ENCODE measurements around the gene PPP4R2. TPM values are rescaled to one million over a fixed set of nuclear protein-coding genes. Genes with fewer than 3 reads are reported as not detected.

The PPP4R2 gene
- total and polyA plus RNA-seq, 2 donors (not counting 1 experiment from before 2014, with no cell fraction given), result 9.8 to 57.5 TPM

DNA sequence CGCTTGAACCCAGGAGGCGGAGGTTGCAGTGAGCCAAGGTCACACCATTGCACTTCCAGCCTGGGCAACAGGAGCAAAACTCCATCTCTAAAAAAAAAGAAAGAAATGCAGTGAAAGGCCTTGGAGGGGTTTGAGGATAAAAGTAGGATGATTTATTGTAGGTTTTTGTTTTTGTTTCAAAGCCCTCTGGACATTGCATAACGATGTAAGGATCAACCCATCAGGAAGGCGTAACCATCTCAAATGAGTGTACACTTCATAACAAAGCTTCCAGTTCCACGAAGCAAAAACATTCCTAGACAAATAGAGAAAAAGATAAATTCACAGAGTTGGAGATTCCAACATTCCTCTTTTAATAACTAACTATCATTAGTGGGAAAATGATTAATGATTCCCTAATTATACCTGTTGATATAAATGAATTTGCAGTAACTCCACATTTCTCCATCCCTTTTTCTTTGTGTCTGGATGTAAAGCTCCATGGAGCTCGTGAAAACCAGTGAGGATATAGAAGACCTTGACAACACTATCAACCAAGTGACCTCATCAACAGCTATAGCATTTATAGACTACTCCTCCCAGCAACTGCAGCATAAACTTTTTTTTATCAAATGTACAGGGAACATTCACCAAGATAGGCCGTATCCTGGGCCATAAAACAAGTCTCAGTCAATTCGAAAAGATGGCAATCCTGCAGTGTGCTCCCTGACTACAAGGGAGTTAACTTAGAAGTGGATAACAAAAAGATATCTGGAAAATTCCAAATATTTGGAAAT is 48.7 kb upstream of the PPP4R2 start:
- Mint-ChIP-seq H3K4me3 (no peak overlapping the region), H3K9me3 (ENCODE audit: insufficient read depth) (no peaks in the 10 kb centered on the region), H3K4me1 (peaks cover 9% of the 10 kb centered on the region), H3K27ac (no peak overlapping the region), H3K27me3 (peaks cover 11% of the 10 kb centered on the region)
- ChIA-PET CTCF (interaction anchor here (1.1 to 1.4 kb wide), 4 partner anchors 13 to 138 kb away, joined by 3 to 6 read pairs (median 4); no protein-coding TSS in a partner anchor), POLR2A (no interaction called here)
- Histone ChIP-seq H3K4me2 (replicated peaks; ENCODE audit: low read depth, low read length, poor library complexity, severe bottlenecking) (no peak overlapping the region), H3K36me3 (replicated peaks in 1 of 2; ENCODE audit: control extremely low read depth in 1 of 2, control insufficient read depth in 1 of 2, extremely low read depth in 1 of 2, insufficient read depth in 2 of 2, low read length in 1 of 2) (no peaks in the 10 kb centered on the region), H3K9me3 (ENCODE audit: control extremely low read depth in 1 of 3, control insufficient read depth in 2 of 3, insufficient read depth in 1 of 3, low read length in 2 of 3) (no peaks in the 10 kb centered on the region), H3K27ac (ENCODE audit: low read length in 2 of 2) (no peak overlapping the region), H2AFZ (ENCODE audit: insufficient read depth, low read depth, low read length, poor library complexity, severe bottlenecking) (no peak overlapping the region), H3K79me2 (ENCODE audit: control insufficient read depth, insufficient read depth, low read length) (no peaks in the 10 kb centered on the region), H3K4me1 (ENCODE audit: control insufficient read depth in 2 of 2, insufficient read depth in 2 of 2, low read length in 2 of 2) (peaks cover 0 to 3% of the 10 kb centered on the region in 2 donors), H3K27me3 (replicated peaks in 1 of 4; ENCODE audit: control extremely low read depth in 1 of 4, control insufficient read depth in 3 of 4, insufficient read depth in 4 of 4, low read length in 3 of 4) (peaks cover 0 to 4% (median 0%) of the 10 kb centered on the region in 4 experiments), H3K9ac (ENCODE audit: low read length) (no peak overlapping the region), H3K4me3 (ENCODE audit: control extremely low read depth in 1 of 5, extremely low read depth in 1 of 5, insufficient read depth in 1 of 5, low read depth in 2 of 5, low read length in 4 of 5) (no peak overlapping the region), H4K20me1 (ENCODE audit: control insufficient read depth, insufficient read depth, low read length, poor library complexity, severe bottlenecking) (no peaks in the 10 kb centered on the region)
- 94% methylated on average over 5 of the region's 8 CpGs for WGBS (ENCODE audit: insufficient coverage)
- TF ChIP-seq EZH2 (IDR thresholded peaks at IDR 0.05; ENCODE audit: borderline replicate concordance, insufficient read depth, low read depth, low read length, poor library complexity, severe bottlenecking), result no peak
- TF ChIP-seq, protein P1, sequence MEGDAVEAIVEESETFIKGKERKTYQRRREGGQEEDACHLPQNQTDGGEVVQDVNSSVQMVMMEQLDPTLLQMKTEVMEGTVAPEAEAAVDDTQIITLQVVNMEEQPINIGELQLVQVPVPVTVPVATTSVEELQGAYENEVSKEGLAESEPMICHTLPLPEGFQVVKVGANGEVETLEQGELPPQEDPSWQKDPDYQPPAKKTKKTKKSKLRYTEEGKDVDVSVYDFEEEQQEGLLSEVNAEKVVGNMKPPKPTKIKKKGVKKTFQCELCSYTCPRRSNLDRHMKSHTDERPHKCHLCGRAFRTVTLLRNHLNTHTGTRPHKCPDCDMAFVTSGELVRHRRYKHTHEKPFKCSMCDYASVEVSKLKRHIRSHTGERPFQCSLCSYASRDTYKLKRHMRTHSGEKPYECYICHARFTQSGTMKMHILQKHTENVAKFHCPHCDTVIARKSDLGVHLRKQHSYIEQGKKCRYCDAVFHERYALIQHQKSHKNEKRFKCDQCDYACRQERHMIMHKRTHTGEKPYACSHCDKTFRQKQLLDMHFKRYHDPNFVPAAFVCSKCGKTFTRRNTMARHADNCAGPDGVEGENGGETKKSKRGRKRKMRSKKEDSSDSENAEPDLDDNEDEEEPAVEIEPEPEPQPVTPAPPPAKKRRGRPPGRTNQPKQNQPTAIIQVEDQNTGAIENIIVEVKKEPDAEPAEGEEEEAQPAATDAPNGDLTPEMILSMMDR (IDR thresholded peaks at IDR 0.05), result no peak
- intact Hi-C loops (cut with micrococcal nuclease), result no loop called here
- no peak for ATAC-seq (ENCODE audit: low read depth)
- DNase-seq, result no peak

DNA sequence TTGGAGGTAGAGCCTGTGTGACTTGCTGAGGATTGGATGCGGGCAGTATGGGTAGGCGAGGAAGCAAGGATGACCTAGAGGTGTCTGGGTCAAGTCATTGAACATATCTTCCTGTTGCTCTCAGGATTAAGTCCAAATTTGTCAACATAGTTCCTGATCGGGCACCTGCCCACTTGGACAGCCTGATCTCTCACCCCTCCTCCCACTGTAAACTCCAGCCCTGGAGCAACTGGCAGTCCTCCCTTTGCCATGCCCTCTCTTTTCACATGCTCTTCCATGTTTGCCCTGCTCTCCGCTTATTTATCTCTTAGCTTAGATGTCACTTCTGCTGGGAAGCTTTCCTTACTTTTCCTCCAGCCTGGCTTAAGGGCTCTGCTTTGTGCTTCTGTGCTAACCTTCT is 47.6 kb upstream of the PPP4R2 start:
- no peak overlapping the region for H3K27ac ChIP-seq (ENCODE audit: low read length in 2 of 2)
- no peaks in the 10 kb centered on the region for H3K9me3 Mint-ChIP-seq (ENCODE audit: insufficient read depth)
- DNase-seq (no peak), ATAC-seq (ENCODE audit: low read depth) (no peak)
- H4K20me1 ChIP-seq (ENCODE audit: control insufficient read depth, insufficient read depth, low read length, poor library complexity, severe bottlenecking), result no peaks in the 10 kb centered on the region
- H3K27me3 ChIP-seq (replicated peaks in 1 of 4; ENCODE audit: control extremely low read depth in 1 of 4, control insufficient read depth in 3 of 4, insufficient read depth in 4 of 4, low read length in 3 of 4), result peaks cover 0 to 4% (median 0%) of the 10 kb centered on the region in 4 experiments
- peaks cover 9% of the 10 kb centered on the region for H3K4me1 Mint-ChIP-seq
- no peak overlapping the region for H3K4me3 ChIP-seq (ENCODE audit: control extremely low read depth in 1 of 5, extremely low read depth in 1 of 5, insufficient read depth in 1 of 5, low read depth in 2 of 5, low read length in 4 of 5)
- H3K79me2 ChIP-seq (ENCODE audit: control insufficient read depth, insufficient read depth, low read length), result no peaks in the 10 kb centered on the region
- POLR2A ChIA-PET, result no interaction called here
- no peak overlapping the region for H3K27ac Mint-ChIP-seq
- no peak overlapping the region for H3K9ac ChIP-seq (ENCODE audit: low read length)
- CTCF ChIA-PET, result no interaction called here
- 93% methylated on average over 4 of the region's 4 CpGs for WGBS (ENCODE audit: insufficient coverage)
- peaks cover 0 to 3% of the 10 kb centered on the region in 2 donors for H3K4me1 ChIP-seq (ENCODE audit: control insufficient read depth in 2 of 2, insufficient read depth in 2 of 2, low read length in 2 of 2)
- H3K4me3 Mint-ChIP-seq, result no peak overlapping the region
- TF ChIP-seq, protein P1 (IDR thresholded peaks at IDR 0.05), result no peak
- TF ChIP-seq EZH2 (IDR thresholded peaks at IDR 0.05; ENCODE audit: borderline replicate concordance, insufficient read depth, low read depth, low read length, poor library complexity, severe bottlenecking), result no peak
- intact Hi-C loops (cut with micrococcal nuclease), result no loop called here
- H2AFZ ChIP-seq (ENCODE audit: insufficient read depth, low read depth, low read length, poor library complexity, severe bottlenecking), result no peak overlapping the region
- H3K9me3 ChIP-seq (ENCODE audit: control extremely low read depth in 1 of 3, control insufficient read depth in 2 of 3, insufficient read depth in 1 of 3, low read length in 2 of 3), result no peaks in the 10 kb centered on the region
- H3K27me3 Mint-ChIP-seq, result peaks cover 11% of the 10 kb centered on the region
- H3K4me2 ChIP-seq (replicated peaks; ENCODE audit: low read depth, low read length, poor library complexity, severe bottlenecking), result no peak overlapping the region
- H3K36me3 ChIP-seq (replicated peaks in 1 of 2; ENCODE audit: control extremely low read depth in 1 of 2, control insufficient read depth in 1 of 2, extremely low read depth in 1 of 2, insufficient read depth in 2 of 2, low read length in 1 of 2), result no peaks in the 10 kb centered on the region
